Gastrocnemius medialis (tissue), 4 donors: ENCODE measurements around the gene KIF26B. TPM values are rescaled to one million over a fixed set of nuclear protein-coding genes. Genes with fewer than 3 reads are reported as not detected.

Experiments used
- ATAC-seq, 2 donors: fragments of 150-250 bp; one replicate each; pipeline ENCODE4 v1.9.1; 2016
- DNase-seq, 2 donors: peaks; one replicate each; pipeline ENCODE4 v3.0.0-alpha.2; 2019
- H3K27ac ChIP-seq, 4 donors: fragments of 200-600 bp; sonication (generic); 1 replicate in 1 of 4; 2 replicates in 3 of 4; pipeline ENCODE4 v1.5.1; 2016 to 2018; ENCODE audit warnings: mild to moderate bottlenecking in 2 of 4, moderate library complexity in 1 of 4
- H3K27me3 ChIP-seq, 3 donors: fragments of 200-600 bp; sonication (generic) in 2 of 3; 1 replicate in 1 of 3; 2 replicates in 2 of 3; pipeline versions ENCODE4 v1.5.1 to v1.6.0; 2016 to 2019; ENCODE audit warnings: mild to moderate bottlenecking in 1 of 3, moderate library complexity in 1 of 3
- H3K36me3 ChIP-seq, 2 donors: fragments of 200-600 bp; sonication (generic) in 1 of 2; one replicate each; pipeline ENCODE4 v1.5.1; 2017 to 2018
- H3K4me1 ChIP-seq, 2 donors: fragments of 200-600 bp; sonication (generic) in 1 of 2; one replicate each; pipeline ENCODE4 v1.5.1; 2016 to 2017; ENCODE audit warnings: mild to moderate bottlenecking in 2 of 2
- H3K4me3 ChIP-seq, 4 donors: fragments of 200-600 bp; sonication (generic) in 3 of 4; 1 replicate in 1 of 4; 2 replicates in 3 of 4; pipeline ENCODE4 v1.5.1; 2016 to 2019; ENCODE audit warnings: mild to moderate bottlenecking in 2 of 4
- H3K9me3 ChIP-seq, 3 donors: fragments of 200-600 bp; sonication (generic) in 2 of 3; 1 replicate in 1 of 3; 2 replicates in 2 of 3; pipeline ENCODE4 v1.5.1; 2016 to 2019
- POLR2A ChIP-seq, 2 donors: fragments of 450-650 bp; IDR thresholded peaks; one replicate each; pipeline ENCODE4 v1.6.1; 2017; ENCODE audit warnings: antibody characterized with exemption in 2 of 2, mild to moderate bottlenecking in 2 of 2, moderate library complexity in 2 of 2
- in situ Hi-C, 4 donors: fragments of 200-750 bp; cut with MboI; loops; one replicate each; pipeline versions ENCODE4 v1.15.0 to v1.8.0; 2017; ENCODE audit warnings: low sequenced_read_pairs in 4 of 4
- intact Hi-C: fragments of 100-400 bp; cut with DNase I; formaldehyde crosslinking; loops from one replicate; pipeline ENCODE4 v1.15.1; 2023; ENCODE audit warnings: low total_unique reads
- total RNA-seq, 4 donors: library from RNA; depleted of rRNA; stranded (reverse); fragments of >200 nt; gene quantifications; one replicate each; pipeline versions ENCODE4 v1.1.0 to v1.2.3, GENCODE V29; 2016
- TF ChIP-seq, protein P1 (sequence below), 5 experiments: fragments of 450-650 bp in 3 of 5; fragments of 200-600 bp in 2 of 5; sonication (generic) in 2 of 5; IDR thresholded peaks in 4 of 5; conservative IDR thresholded peaks in 1 of 5; 1 replicate in 4 of 5; 2 replicates in 1 of 5; pipeline ENCODE4 v1.5.1; 2016 to 2019; ENCODE audit warnings: antibody characterized with exemption in 5 of 5, mild to moderate bottlenecking in 3 of 5, moderate library complexity in 3 of 5

Gene KIF26B
- total RNA-seq, 4 donors from 2014 or later, result 0.02 to 0.20 (median 0.10) TPM; not detected in 1

- Histone ChIP-seq H3K4me3 (no peak overlapping the region), H3K4me1 (no peaks in the 10 kb centered on the region), H3K36me3 (no peaks in the 10 kb centered on the region), H3K9me3 (no peaks in the 10 kb centered on the region), H3K27me3 (no peaks in the 10 kb centered on the region), H3K27ac (no peak overlapping the region)
- in situ Hi-C loops (no loop called here), intact Hi-C loops (no loop called here)
- no peak for DNase-seq
- TF ChIP-seq POLR2A (IDR thresholded peaks at IDR 0.05), result no peak
- no peak for ATAC-seq
These were observed 430.6 kb downstream of the KIF26B start for GRCh38 chr1:245585252-245585959.

- no peaks in the 10 kb centered on the region for H3K4me1 ChIP-seq
- no peak for DNase-seq
- H3K36me3 ChIP-seq, result no peaks in the 10 kb centered on the region
- in situ Hi-C loops (no loop called here), intact Hi-C loops (no loop called here)
- H3K9me3 ChIP-seq, result no peaks in the 10 kb centered on the region
- H3K4me3 ChIP-seq, result no peak overlapping the region
- TF ChIP-seq POLR2A (IDR thresholded peaks at IDR 0.05), result no peak
- ATAC-seq, result no peak
- H3K27ac ChIP-seq, result no peak overlapping the region
- no peaks in the 10 kb centered on the region for H3K27me3 ChIP-seq
These were observed 432.8 kb downstream of the KIF26B start for GRCh38 chr1:245587435-245588115.

- Histone ChIP-seq H3K36me3 (no peaks in the 10 kb centered on the region), H3K27ac (no peak overlapping the region), H3K4me1 (no peaks in the 10 kb centered on the region), H3K9me3 (no peaks in the 10 kb centered on the region), H3K4me3 (no peak overlapping the region), H3K27me3 (no peaks in the 10 kb centered on the region)
- TF ChIP-seq, protein P1, sequence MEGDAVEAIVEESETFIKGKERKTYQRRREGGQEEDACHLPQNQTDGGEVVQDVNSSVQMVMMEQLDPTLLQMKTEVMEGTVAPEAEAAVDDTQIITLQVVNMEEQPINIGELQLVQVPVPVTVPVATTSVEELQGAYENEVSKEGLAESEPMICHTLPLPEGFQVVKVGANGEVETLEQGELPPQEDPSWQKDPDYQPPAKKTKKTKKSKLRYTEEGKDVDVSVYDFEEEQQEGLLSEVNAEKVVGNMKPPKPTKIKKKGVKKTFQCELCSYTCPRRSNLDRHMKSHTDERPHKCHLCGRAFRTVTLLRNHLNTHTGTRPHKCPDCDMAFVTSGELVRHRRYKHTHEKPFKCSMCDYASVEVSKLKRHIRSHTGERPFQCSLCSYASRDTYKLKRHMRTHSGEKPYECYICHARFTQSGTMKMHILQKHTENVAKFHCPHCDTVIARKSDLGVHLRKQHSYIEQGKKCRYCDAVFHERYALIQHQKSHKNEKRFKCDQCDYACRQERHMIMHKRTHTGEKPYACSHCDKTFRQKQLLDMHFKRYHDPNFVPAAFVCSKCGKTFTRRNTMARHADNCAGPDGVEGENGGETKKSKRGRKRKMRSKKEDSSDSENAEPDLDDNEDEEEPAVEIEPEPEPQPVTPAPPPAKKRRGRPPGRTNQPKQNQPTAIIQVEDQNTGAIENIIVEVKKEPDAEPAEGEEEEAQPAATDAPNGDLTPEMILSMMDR (IDR thresholded peaks at IDR 0.05 in 4 of 5, conservative IDR thresholded peaks at IDR 0.05 in 1 of 5), result no peak
- no peak for TF ChIP-seq POLR2A (IDR thresholded peaks at IDR 0.05)
- DNase-seq, result no peak
- ATAC-seq, result no peak
- intact Hi-C loops (no loop called here), in situ Hi-C loops (no loop called here)
These were observed 433.4 kb downstream of the KIF26B start for GRCh38 chr1:245588116-245588639.

DNA sequence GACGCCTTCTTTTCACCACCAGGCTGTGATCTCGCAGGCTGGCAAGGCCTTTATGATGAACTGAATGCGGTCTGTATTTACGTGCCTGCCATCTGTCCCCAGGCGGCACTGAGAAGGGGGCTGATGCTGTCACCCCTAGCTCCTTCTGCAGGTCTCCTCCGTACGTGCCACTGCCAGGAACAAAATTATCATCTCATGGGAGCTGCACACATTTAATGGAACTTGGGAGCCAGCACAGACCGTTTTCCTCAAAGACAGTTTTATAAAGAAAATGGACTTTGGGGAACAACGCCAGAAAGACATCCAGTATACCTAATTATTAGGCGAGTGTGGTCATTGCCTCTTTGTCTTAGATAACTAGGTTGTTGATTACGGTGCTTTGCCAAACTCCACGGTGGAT, 434.5 kb downstream of the KIF26B start:
- Histone ChIP-seq H3K36me3 (no peaks in the 10 kb centered on the region), H3K4me3 (no peak overlapping the region), H3K27ac (no peak overlapping the region), H3K9me3 (no peaks in the 10 kb centered on the region), H3K4me1 (no peaks in the 10 kb centered on the region), H3K27me3 (no peaks in the 10 kb centered on the region)
- TF ChIP-seq POLR2A (IDR thresholded peaks at IDR 0.05), result no peak
- TF ChIP-seq, protein P1 (IDR thresholded peaks at IDR 0.05 in 4 of 5, conservative IDR thresholded peaks at IDR 0.05 in 1 of 5), result no peak
- no peak for ATAC-seq
- in situ Hi-C loops, result no loop called here
- DNase-seq, result no peak
- intact Hi-C loops, result no loop called here

GRCh38 chr1:245589906-245590305, 435.1 kb downstream of the KIF26B start:
- Histone ChIP-seq H3K27ac (no peak overlapping the region), H3K36me3 (no peaks in the 10 kb centered on the region), H3K4me1 (no peaks in the 10 kb centered on the region), H3K9me3 (no peaks in the 10 kb centered on the region), H3K4me3 (no peak overlapping the region), H3K27me3 (no peaks in the 10 kb centered on the region)
- no peak for TF ChIP-seq POLR2A (IDR thresholded peaks at IDR 0.05)
- intact Hi-C loops, result no loop called here
- ATAC-seq, result no peak
- no peak for DNase-seq
- in situ Hi-C loops, result no loop called here

GRCh38 chr1:245590726-245591125, 435.9 kb downstream of the KIF26B start:
- H3K4me1 ChIP-seq, result no peaks in the 10 kb centered on the region
- no peak overlapping the region for H3K27ac ChIP-seq
- no peaks in the 10 kb centered on the region for H3K27me3 ChIP-seq
- no peak for DNase-seq
- no peak for ATAC-seq
- no peak overlapping the region for H3K4me3 ChIP-seq
- no peaks in the 10 kb centered on the region for H3K36me3 ChIP-seq
- intact Hi-C loops (no loop called here), in situ Hi-C loops (no loop called here)
- H3K9me3 ChIP-seq, result no peaks in the 10 kb centered on the region
- no peak for TF ChIP-seq POLR2A (IDR thresholded peaks at IDR 0.05)
- TF ChIP-seq, protein P1 (IDR thresholded peaks at IDR 0.05 in 4 of 5, conservative IDR thresholded peaks at IDR 0.05 in 1 of 5), result no peak
